Neural crest cell (in vitro differentiated cells): ENCODE results near the gene RECQL. TPM values are rescaled to one million over a fixed set of nuclear protein-coding genes. Genes with fewer than 3 reads are reported as not detected.
"Not testable (repeated sequence)": the region's sequence is repeated elsewhere in the genome, so short reads cannot be mapped to it uniquely, and the experiment has no call there.

ENCODE experiments used
- DNase-seq: peaks from one replicate; pipeline ENCODE4 v3.0.0; 2021; ENCODE audit warnings: low read depth, mixed read lengths, low spot score
- H3K27ac Mint-ChIP-seq: one replicate; pipeline ENCODE4 v1.8.0; 2021; ENCODE audit warnings: mild to moderate bottlenecking, mixed read lengths; ENCODE audit not compliant: unreplicated experiment
- H3K27me3 Mint-ChIP-seq: 2 replicates; pipeline ENCODE4 v1.8.0; 2021; ENCODE audit warnings: low read depth, mild to moderate bottlenecking, mixed read lengths
- H3K36me3 Mint-ChIP-seq: 2 replicates; pipeline ENCODE4 v1.8.0; 2021; ENCODE audit warnings: low read depth, mild to moderate bottlenecking, mixed read lengths
- H3K4me1 Mint-ChIP-seq: 2 replicates; pipeline ENCODE4 v1.8.0; 2021; ENCODE audit warnings: mixed read lengths
- H3K4me3 Mint-ChIP-seq: one replicate; pipeline ENCODE4 v1.8.0; 2021; ENCODE audit warnings: mild to moderate bottlenecking, mixed read lengths
- H3K9me3 Mint-ChIP-seq: 2 replicates; pipeline ENCODE4 v1.8.0; 2021; ENCODE audit warnings: mixed read lengths
- CTCF ChIP-seq: fragments of 200-600 bp; sonication (generic); conservative IDR thresholded peaks from 2 replicates; pipeline ENCODE4 v1.5.0; 2021; ENCODE audit warnings: antibody characterized with exemption, mild to moderate bottlenecking
- total RNA-seq: library from RNA; stranded (reverse); gene quantifications from 2 replicates; pipeline ENCODE4 v1.2.1, GENCODE V29; 2021

Gene RECQL
- total RNA-seq, 1 donor from 2014 or later = 24.7 TPM

GRCh38 chr12:21439347-21439746 is 62.1 kb downstream of the RECQL start:
- Mint-ChIP-seq H3K27me3 (peaks cover 27% of the 10 kb centered on the region), H3K36me3 (no peaks in the 10 kb centered on the region), H3K4me1 (peaks cover 7% of the 10 kb centered on the region), H3K27ac (no peak overlapping the region), H3K4me3 (peak overlapping the region; percentile 24), H3K9me3 (peaks cover 4% of the 10 kb centered on the region)
- DNase-seq = no peak
- no peak for TF ChIP-seq CTCF

GRCh38 chr12:21438643-21439042 is 62.8 kb downstream of the RECQL start:
- H3K4me3 Mint-ChIP-seq = peak overlapping the region; percentile 98
- peaks cover 7% of the 10 kb centered on the region for H3K4me1 Mint-ChIP-seq
- DNase-seq = no peak
- H3K27me3 Mint-ChIP-seq = peaks cover 34% of the 10 kb centered on the region
- peaks cover 4% of the 10 kb centered on the region for H3K9me3 Mint-ChIP-seq
- no peak for TF ChIP-seq CTCF
- no peaks in the 10 kb centered on the region for H3K36me3 Mint-ChIP-seq
- no peak overlapping the region for H3K27ac Mint-ChIP-seq

GRCh38 chr12:21434699-21435098 is 66.7 kb downstream of the RECQL start:
- Mint-ChIP-seq H3K4me1 (peaks cover 7% of the 10 kb centered on the region), H3K4me3 (no peak overlapping the region), H3K9me3 (peaks cover 4% of the 10 kb centered on the region), H3K27ac (no peak overlapping the region), H3K27me3 (peaks cover 34% of the 10 kb centered on the region), H3K36me3 (no peaks in the 10 kb centered on the region)
- DNase-seq = no peak
- no peak for TF ChIP-seq CTCF

GRCh38 chr12:21433525-21433924 is 67.9 kb downstream of the RECQL start:
- no peak overlapping the region for H3K27ac Mint-ChIP-seq
- peaks cover 34% of the 10 kb centered on the region for H3K27me3 Mint-ChIP-seq
- peak overlapping the region; percentile 14 for H3K4me3 Mint-ChIP-seq
- H3K9me3 Mint-ChIP-seq = peaks cover 4% of the 10 kb centered on the region
- DNase-seq = no peak
- TF ChIP-seq CTCF = no peak
- H3K36me3 Mint-ChIP-seq = no peaks in the 10 kb centered on the region
- H3K4me1 Mint-ChIP-seq = peaks cover 7% of the 10 kb centered on the region

GRCh38 chr12:21429994-21430393 is 71.4 kb downstream of the RECQL start:
- peaks cover 12% of the 10 kb centered on the region for H3K27me3 Mint-ChIP-seq
- TF ChIP-seq CTCF = no peak
- H3K36me3 Mint-ChIP-seq = peaks cover 3% of the 10 kb centered on the region
- H3K9me3 Mint-ChIP-seq = peaks cover 4% of the 10 kb centered on the region
- no peak for DNase-seq
- no peak overlapping the region for H3K4me3 Mint-ChIP-seq
- no peak overlapping the region for H3K27ac Mint-ChIP-seq
- no peaks in the 10 kb centered on the region for H3K4me1 Mint-ChIP-seq

- DNase-seq = no peak
- Mint-ChIP-seq H3K27ac (no peak overlapping the region), H3K27me3 (no peaks in the 10 kb centered on the region), H3K36me3 (peaks cover 3% of the 10 kb centered on the region), H3K4me1 (no peaks in the 10 kb centered on the region), H3K9me3 (peaks cover 4% of the 10 kb centered on the region), H3K4me3 (no peak overlapping the region)
- no peak for TF ChIP-seq CTCF
Observed at GRCh38 chr12:21428241-21428640, 73.2 kb downstream of the RECQL start.

- Mint-ChIP-seq H3K4me1 (peaks cover 15% of the 10 kb centered on the region), H3K27ac (peak overlapping the region; percentile 67)
- not testable (repeated sequence) for H3K4me3 Mint-ChIP-seq, H3K27me3 Mint-ChIP-seq, H3K36me3 Mint-ChIP-seq, H3K9me3 Mint-ChIP-seq
- peak; percentile 20 for DNase-seq
Observed at GRCh38 chr12:21419009-21419699, 82.3 kb downstream of the RECQL start.
